GM20000 (cell line): ENCODE results near the gene ANXA1.

ENCODE experiments used
- DNase-seq: peaks from one replicate; pipeline ENCODE4 v3.0.0; 2012; ENCODE audit warnings: low spot score
- TF ChIP-seq, protein P1 (sequence below): IDR thresholded peaks from 2 replicates; pipeline ENCODE4 v1.5.1; 2012; ENCODE audit warnings: mild to moderate bottlenecking, control low read depth; ENCODE audit errors: extremely low read depth, missing control alignments

ANXA1 gene

DNA sequence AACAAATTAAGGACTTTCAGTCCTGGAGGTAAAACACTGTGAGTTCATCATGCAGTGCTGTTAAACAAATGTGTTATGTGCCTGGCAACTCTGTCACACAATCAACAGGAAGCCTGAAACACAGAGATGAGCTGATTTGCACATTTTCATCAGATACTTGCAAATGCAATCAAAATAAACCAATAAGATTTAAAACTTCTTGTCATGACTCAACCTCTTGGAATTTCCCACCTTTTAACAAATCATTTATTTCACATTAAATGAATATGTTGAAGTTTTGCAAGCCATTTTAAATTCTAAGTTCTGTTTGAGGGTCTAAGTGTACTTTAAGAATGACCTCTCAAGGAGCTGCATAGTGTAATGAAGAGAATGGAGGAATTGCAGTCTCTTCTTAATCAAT is 64.4 kb downstream of the ANXA1 start:
- TF ChIP-seq, protein P1, sequence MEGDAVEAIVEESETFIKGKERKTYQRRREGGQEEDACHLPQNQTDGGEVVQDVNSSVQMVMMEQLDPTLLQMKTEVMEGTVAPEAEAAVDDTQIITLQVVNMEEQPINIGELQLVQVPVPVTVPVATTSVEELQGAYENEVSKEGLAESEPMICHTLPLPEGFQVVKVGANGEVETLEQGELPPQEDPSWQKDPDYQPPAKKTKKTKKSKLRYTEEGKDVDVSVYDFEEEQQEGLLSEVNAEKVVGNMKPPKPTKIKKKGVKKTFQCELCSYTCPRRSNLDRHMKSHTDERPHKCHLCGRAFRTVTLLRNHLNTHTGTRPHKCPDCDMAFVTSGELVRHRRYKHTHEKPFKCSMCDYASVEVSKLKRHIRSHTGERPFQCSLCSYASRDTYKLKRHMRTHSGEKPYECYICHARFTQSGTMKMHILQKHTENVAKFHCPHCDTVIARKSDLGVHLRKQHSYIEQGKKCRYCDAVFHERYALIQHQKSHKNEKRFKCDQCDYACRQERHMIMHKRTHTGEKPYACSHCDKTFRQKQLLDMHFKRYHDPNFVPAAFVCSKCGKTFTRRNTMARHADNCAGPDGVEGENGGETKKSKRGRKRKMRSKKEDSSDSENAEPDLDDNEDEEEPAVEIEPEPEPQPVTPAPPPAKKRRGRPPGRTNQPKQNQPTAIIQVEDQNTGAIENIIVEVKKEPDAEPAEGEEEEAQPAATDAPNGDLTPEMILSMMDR: no peak
- DNase-seq: no peak
